ENCODE results near the gene RPN1. TPM values are rescaled to one million over a fixed set of nuclear protein-coding genes. Genes with fewer than 3 reads are reported as not detected.

RPN1 gene
- total RNA-seq, 1 experiment from 2014 or later = 185 TPM

DNA sequence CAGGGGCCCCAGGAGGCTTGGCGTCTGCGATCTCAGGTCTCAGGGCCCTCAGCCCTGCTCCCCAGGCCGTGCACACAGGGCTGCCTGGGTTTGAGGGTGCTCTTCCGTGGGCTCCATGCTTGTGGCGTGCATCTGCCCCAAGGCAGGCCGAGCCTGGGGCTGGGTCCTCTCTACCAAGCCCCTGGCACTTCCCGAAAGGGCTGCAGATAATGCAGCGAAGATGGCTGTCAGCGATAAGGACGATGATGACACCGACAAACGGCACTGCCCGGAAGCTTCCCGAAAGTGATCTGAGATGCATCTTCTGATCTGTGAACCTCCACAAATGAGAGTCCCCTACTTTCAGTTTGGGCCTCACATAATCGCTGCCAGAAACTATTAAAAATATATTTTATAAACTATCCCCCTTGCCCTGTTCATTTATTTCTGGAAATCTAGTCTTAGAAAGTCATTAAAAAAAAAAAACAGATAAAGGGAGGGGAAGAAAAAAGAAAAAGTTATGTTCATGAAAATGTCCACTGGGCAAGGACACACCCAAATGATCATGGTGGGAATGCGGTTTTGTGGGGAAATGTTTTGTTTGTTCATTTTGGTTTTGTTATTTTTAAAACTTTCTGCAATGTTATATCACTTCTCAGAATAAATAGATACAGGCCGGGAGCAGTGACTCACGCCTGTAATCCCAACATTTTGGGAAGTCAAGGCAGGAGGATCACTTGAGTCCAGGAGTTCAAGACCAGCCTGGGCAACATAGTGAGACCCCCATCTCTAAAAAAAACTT, 51.5 kb downstream of the RPN1 start:
- H3K9me3 ChIP-seq (ENCODE audit: insufficient read depth, low read depth) = no peaks in the 10 kb centered on the region
- ChIA-PET POLR2A (ENCODE audit: unreplicated experiment) (interaction anchor here (0.6 kb wide), 1 partner anchor 510 kb away, joined by 3 read pairs; no protein-coding TSS in a partner anchor), CTCF (no interaction called here)
- no peak for DNase-seq
- no peaks in the 10 kb centered on the region for H4K20me1 ChIP-seq (ENCODE audit: insufficient read depth)
- no peaks in the 10 kb centered on the region for H3K9me2 ChIP-seq (ENCODE audit: insufficient read depth)
- TF ChIP-seq, protein P1, sequence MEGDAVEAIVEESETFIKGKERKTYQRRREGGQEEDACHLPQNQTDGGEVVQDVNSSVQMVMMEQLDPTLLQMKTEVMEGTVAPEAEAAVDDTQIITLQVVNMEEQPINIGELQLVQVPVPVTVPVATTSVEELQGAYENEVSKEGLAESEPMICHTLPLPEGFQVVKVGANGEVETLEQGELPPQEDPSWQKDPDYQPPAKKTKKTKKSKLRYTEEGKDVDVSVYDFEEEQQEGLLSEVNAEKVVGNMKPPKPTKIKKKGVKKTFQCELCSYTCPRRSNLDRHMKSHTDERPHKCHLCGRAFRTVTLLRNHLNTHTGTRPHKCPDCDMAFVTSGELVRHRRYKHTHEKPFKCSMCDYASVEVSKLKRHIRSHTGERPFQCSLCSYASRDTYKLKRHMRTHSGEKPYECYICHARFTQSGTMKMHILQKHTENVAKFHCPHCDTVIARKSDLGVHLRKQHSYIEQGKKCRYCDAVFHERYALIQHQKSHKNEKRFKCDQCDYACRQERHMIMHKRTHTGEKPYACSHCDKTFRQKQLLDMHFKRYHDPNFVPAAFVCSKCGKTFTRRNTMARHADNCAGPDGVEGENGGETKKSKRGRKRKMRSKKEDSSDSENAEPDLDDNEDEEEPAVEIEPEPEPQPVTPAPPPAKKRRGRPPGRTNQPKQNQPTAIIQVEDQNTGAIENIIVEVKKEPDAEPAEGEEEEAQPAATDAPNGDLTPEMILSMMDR (conservative IDR thresholded peaks at IDR 0.05) = no peak
- TF ChIP-seq EZH2 (IDR thresholded peaks at IDR 0.05; ENCODE audit: low read depth) = no peak
- H3K79me2 ChIP-seq (ENCODE audit: low read depth) = no peaks in the 10 kb centered on the region
- no peak overlapping the region for H2AFZ ChIP-seq
- H3K27me3 ChIP-seq (ENCODE audit: insufficient read depth, low read depth) = no peaks in the 10 kb centered on the region
- no peak overlapping the region for H3K27ac ChIP-seq
- no peaks in the 10 kb centered on the region for H3K36me3 ChIP-seq (ENCODE audit: low read depth)
- H3K4me3 ChIP-seq = no peak overlapping the region
- no peak overlapping the region for H3K4me2 ChIP-seq
- H3K4me1 ChIP-seq (replicated peaks; ENCODE audit: insufficient read depth) = no peaks in the 10 kb centered on the region
- no TSS peak for BruUV-seq (replicated peaks)
- intact Hi-C loops (cut with micrococcal nuclease; ENCODE audit: unreplicated experiment) = no loop called here
- H3F3A ChIP-seq (ENCODE audit: insufficient read depth, low read depth) = no peaks in the 10 kb centered on the region

DNA sequence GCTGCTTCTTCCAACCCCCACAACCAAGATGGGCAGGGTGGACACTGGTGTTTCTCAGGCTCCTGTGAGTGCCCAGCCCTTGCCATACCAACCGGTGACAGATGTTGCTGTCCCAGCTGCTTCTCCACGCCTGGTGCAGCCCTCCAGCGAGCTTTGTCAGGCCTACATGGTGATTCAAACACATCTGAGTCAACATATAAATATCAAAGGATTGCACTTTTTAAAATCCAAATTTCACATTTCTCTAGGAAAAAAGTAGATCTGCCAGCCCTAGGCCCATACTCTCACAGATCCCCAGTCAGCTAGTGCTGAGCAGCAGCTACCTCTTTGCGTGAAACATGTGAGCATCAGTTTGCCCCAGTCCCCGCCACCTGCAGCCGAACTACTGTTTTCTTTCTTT, 52.7 kb downstream of the RPN1 start:
- H4K20me1 ChIP-seq (ENCODE audit: insufficient read depth) = no peaks in the 10 kb centered on the region
- no peak overlapping the region for H2AFZ ChIP-seq
- no peaks in the 10 kb centered on the region for H3K27me3 ChIP-seq (ENCODE audit: insufficient read depth, low read depth)
- H3F3A ChIP-seq (ENCODE audit: insufficient read depth, low read depth) = no peaks in the 10 kb centered on the region
- CTCF ChIA-PET = no interaction called here
- intact Hi-C loops (cut with micrococcal nuclease; ENCODE audit: unreplicated experiment) = no loop called here
- no peak for TF ChIP-seq EZH2 (IDR thresholded peaks at IDR 0.05; ENCODE audit: low read depth)
- TF ChIP-seq, protein P1 (conservative IDR thresholded peaks at IDR 0.05) = no peak
- no TSS peak for BruUV-seq (replicated peaks)
- POLR2A ChIA-PET (ENCODE audit: unreplicated experiment) = no interaction called here
- no peak overlapping the region for H3K27ac ChIP-seq
- H3K4me2 ChIP-seq = no peak overlapping the region
- no peaks in the 10 kb centered on the region for H3K4me1 ChIP-seq (replicated peaks; ENCODE audit: insufficient read depth)
- H3K79me2 ChIP-seq (ENCODE audit: low read depth) = no peaks in the 10 kb centered on the region
- no peak overlapping the region for H3K4me3 ChIP-seq
- H3K9me2 ChIP-seq (ENCODE audit: insufficient read depth) = no peaks in the 10 kb centered on the region
- H3K9me3 ChIP-seq (ENCODE audit: insufficient read depth, low read depth) = no peaks in the 10 kb centered on the region
- no peaks in the 10 kb centered on the region for H3K36me3 ChIP-seq (ENCODE audit: low read depth)
- DNase-seq = no peak

DNA sequence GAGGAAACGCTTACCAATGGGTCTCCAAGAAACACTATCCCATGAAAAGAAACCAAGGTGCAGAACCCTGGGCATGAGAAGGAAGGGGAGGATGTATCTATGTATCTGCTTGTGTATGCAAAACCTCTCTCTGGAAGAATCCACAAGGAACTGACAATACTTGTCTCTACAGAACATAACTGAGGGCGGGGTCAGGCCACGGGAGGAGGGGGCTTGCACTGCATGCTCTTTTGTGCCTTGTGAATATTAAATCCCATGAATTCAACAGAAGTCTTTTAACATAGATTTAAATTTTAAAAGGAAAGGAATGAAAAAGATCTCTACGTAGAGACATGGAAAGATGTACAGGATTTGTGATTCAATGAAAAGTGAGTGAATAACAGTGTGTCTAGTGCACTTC, 57.8 kb downstream of the RPN1 start:
- H3K9me2 ChIP-seq (ENCODE audit: insufficient read depth) = no peaks in the 10 kb centered on the region
- ChIA-PET POLR2A (ENCODE audit: unreplicated experiment) (no interaction called here), CTCF (no interaction called here)
- no peaks in the 10 kb centered on the region for H3K9me3 ChIP-seq (ENCODE audit: insufficient read depth, low read depth)
- no peaks in the 10 kb centered on the region for H3K79me2 ChIP-seq (ENCODE audit: low read depth)
- H3K4me2 ChIP-seq = no peak overlapping the region
- no peaks in the 10 kb centered on the region for H3K4me1 ChIP-seq (replicated peaks; ENCODE audit: insufficient read depth)
- H4K20me1 ChIP-seq (ENCODE audit: insufficient read depth) = no peaks in the 10 kb centered on the region
- H3K36me3 ChIP-seq (ENCODE audit: low read depth) = no peaks in the 10 kb centered on the region
- intact Hi-C loops (cut with micrococcal nuclease; ENCODE audit: unreplicated experiment) = no loop called here
- no peak for TF ChIP-seq EZH2 (IDR thresholded peaks at IDR 0.05; ENCODE audit: low read depth)
- TF ChIP-seq, protein P1 (conservative IDR thresholded peaks at IDR 0.05) = no peak
- no peaks in the 10 kb centered on the region for H3F3A ChIP-seq (ENCODE audit: insufficient read depth, low read depth)
- no peak for DNase-seq
- no peaks in the 10 kb centered on the region for H3K27me3 ChIP-seq (ENCODE audit: insufficient read depth, low read depth)
- no peak overlapping the region for H2AFZ ChIP-seq
- no TSS peak for BruUV-seq (replicated peaks)
- H3K4me3 ChIP-seq = no peak overlapping the region
- no peak overlapping the region for H3K27ac ChIP-seq
